Panc1 (cell line): ENCODE measurements around the gene ST8SIA6. TPM values are rescaled to one million over a fixed set of nuclear protein-coding genes. Genes with fewer than 3 reads are reported as not detected.

Source experiments
- ATAC-seq: fragments of 200-7000 bp; cut with Tn5 transposase; 2 replicates; pipeline ENCODE4 v1.9.1; 2020; ENCODE audit warnings: mild to moderate bottlenecking, moderate library complexity
- BruUV-seq: library from RNA; stranded (reverse); fragments of 400-500 nt; replicated peaks from 2 replicates; lab custom pipeline; 2021; lab: Mats Ljungman, UMichigan
- CTCF ChIA-PET: fragments of 300-600 bp; sonication (Branson Sonifier 250); formaldehyde crosslinking; loops from one replicate; lab custom pipeline; 2022; ENCODE audit warnings: antibody characterized with exemption; lab: Charles Lee
- POLR2A ChIA-PET: fragments of 300-600 bp; sonication (Branson Sonifier 250); formaldehyde crosslinking; loops from one replicate; lab custom pipeline; 2022; ENCODE audit warnings: antibody characterized with exemption; lab: Charles Lee
- DNase-seq: peaks from one replicate; pipeline ENCODE4 v3.0.0-alpha.2; 2010; ENCODE audit warnings: low read depth, low spot score
- H3K27ac ChIP-seq: 2 replicates; pipeline ENCODE4 v1.5.1; 2011; ENCODE audit warnings: mild to moderate bottlenecking, low read length, inconsistent platforms
- H3K27me3 ChIP-seq: fragments of 200-500 bp; sonication (Bioruptor generic); 2 replicates; pipeline ENCODE4 v1.6.0; 2014; ENCODE audit warnings: low read length, inconsistent platforms; ENCODE audit not compliant: control insufficient read depth, insufficient read depth
- H3K36me3 ChIP-seq: fragments of 200-500 bp; sonication (Bioruptor generic); 2 replicates; pipeline ENCODE4 v1.5.1; 2014; ENCODE audit warnings: inconsistent platforms, mild to moderate bottlenecking, low read length, moderate library complexity; ENCODE audit not compliant: control insufficient read depth, insufficient read depth
- H3K4me1 ChIP-seq: 2 replicates; pipeline ENCODE4 v1.5.1; 2011; ENCODE audit warnings: inconsistent platforms, mild to moderate bottlenecking, low read length, moderate library complexity; ENCODE audit not compliant: control insufficient read depth, insufficient read depth
- H3K4me3 ChIP-seq, 2 experiments: 2 replicates each; pipeline ENCODE4 v1.5.1; 2011 to 2012; ENCODE audit warnings: low read depth in 2 of 2, low read length in 2 of 2, mild to moderate bottlenecking in 2 of 2, inconsistent platforms in 1 of 2, moderate library complexity in 1 of 2
- H3K9me3 ChIP-seq: fragments of 200-500 bp; sonication (Bioruptor generic); 2 replicates; pipeline ENCODE4 v1.5.1; 2014; ENCODE audit warnings: low read depth, mild to moderate bottlenecking, inconsistent platforms, low read length, moderate library complexity; ENCODE audit not compliant: control insufficient read depth, insufficient read depth
- POLR2AphosphoS5 ChIP-seq: IDR thresholded peaks from 2 replicates; pipeline ENCODE4 v1.6.1; 2012; ENCODE audit warnings: mild to moderate bottlenecking, low read depth, low read length, moderate library complexity
- SIN3A ChIP-seq: IDR thresholded peaks from 2 replicates; pipeline ENCODE4 v1.6.1; 2012; ENCODE audit warnings: low read depth, mild to moderate bottlenecking, low read length, moderate library complexity, borderline replicate concordance; ENCODE audit not compliant: insufficient read depth
- TCF7L2 ChIP-seq: IDR thresholded peaks from 2 replicates; pipeline ENCODE4 v1.6.1; 2011; ENCODE audit warnings: mild to moderate bottlenecking, low read depth, low read length, inconsistent platforms
- in situ Hi-C: cut with HindIII; loops from 2 replicates; pipeline ENCODE4 v1.10.0; 2016; ENCODE audit warnings: low sequenced_read_pairs, low pct_unique_long_range_greater_than_20kb
- intact Hi-C: fragments of 100-400 bp; cut with micrococcal nuclease; formaldehyde crosslinking; loops from one replicate; pipeline ENCODE4 v1.10.0; 2022; ENCODE audit not compliant: unreplicated experiment
- total RNA-seq: library from RNA; stranded (reverse); gene quantifications from one replicate; pipeline ENCODE4 v1.2.1, GENCODE V29; 2021; ENCODE audit not compliant: unreplicated experiment
- TF ChIP-seq, protein P1 (sequence below): fragments of 450-650 bp; IDR thresholded peaks from 2 replicates; pipeline ENCODE4 v1.5.1; 2017; ENCODE audit warnings: mild to moderate bottlenecking
- TF ChIP-seq, protein P2 (sequence below), 2 experiments: IDR thresholded peaks; 2 replicates each; pipeline ENCODE4 v1.6.1; 2011 to 2012; ENCODE audit warnings: low read depth in 2 of 2, control low read depth in 1 of 2, low read length in 1 of 2, mild to moderate bottlenecking in 1 of 2, moderate library complexity in 1 of 2; ENCODE audit not compliant: insufficient read depth in 1 of 2

The ST8SIA6 gene
- total RNA-seq, 1 experiment from 2014 or later = 0.82 TPM

GRCh38 chr10:17290226-17290625 lies 164.2 kb downstream of the ST8SIA6 start:
- no peaks in the 10 kb centered on the region; the same call in 1 of the 2 replicates for H3K4me1 ChIP-seq
- ChIA-PET POLR2A (no interaction called here), CTCF (no interaction called here)
- no peaks in the 10 kb centered on the region for H3K36me3 ChIP-seq
- ATAC-seq (peak; percentile 78; the same call in 1 of the 2 replicates), DNase-seq (peak; percentile 5)
- no TSS peak for BruUV-seq
- intact Hi-C loops (loop anchor here (1.0 kb wide), 1 partner anchor 139 kb away; no protein-coding TSS in a partner anchor), in situ Hi-C loops (no loop called here)
- H3K27me3 ChIP-seq = no peaks in the 10 kb centered on the region
- no peak for TF ChIP-seq POLR2AphosphoS5
- TF ChIP-seq, protein P1, sequence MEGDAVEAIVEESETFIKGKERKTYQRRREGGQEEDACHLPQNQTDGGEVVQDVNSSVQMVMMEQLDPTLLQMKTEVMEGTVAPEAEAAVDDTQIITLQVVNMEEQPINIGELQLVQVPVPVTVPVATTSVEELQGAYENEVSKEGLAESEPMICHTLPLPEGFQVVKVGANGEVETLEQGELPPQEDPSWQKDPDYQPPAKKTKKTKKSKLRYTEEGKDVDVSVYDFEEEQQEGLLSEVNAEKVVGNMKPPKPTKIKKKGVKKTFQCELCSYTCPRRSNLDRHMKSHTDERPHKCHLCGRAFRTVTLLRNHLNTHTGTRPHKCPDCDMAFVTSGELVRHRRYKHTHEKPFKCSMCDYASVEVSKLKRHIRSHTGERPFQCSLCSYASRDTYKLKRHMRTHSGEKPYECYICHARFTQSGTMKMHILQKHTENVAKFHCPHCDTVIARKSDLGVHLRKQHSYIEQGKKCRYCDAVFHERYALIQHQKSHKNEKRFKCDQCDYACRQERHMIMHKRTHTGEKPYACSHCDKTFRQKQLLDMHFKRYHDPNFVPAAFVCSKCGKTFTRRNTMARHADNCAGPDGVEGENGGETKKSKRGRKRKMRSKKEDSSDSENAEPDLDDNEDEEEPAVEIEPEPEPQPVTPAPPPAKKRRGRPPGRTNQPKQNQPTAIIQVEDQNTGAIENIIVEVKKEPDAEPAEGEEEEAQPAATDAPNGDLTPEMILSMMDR = peak; percentile 55
- H3K4me3 ChIP-seq = no peak overlapping the region
- no peaks in the 10 kb centered on the region for H3K9me3 ChIP-seq
- H3K27ac ChIP-seq = no peak overlapping the region

GRCh38 chr10:17289763-17290162 lies 164.6 kb downstream of the ST8SIA6 start:
- DNase-seq (no peak), ATAC-seq (no peak)
- intact Hi-C loops (loop anchor here (1.0 kb wide), 1 partner anchor 140 kb away; no protein-coding TSS in a partner anchor), in situ Hi-C loops (no loop called here)
- no peak overlapping the region for H3K4me3 ChIP-seq
- BruUV-seq = no TSS peak
- no peaks in the 10 kb centered on the region for H3K9me3 ChIP-seq
- TF ChIP-seq, protein P2, sequence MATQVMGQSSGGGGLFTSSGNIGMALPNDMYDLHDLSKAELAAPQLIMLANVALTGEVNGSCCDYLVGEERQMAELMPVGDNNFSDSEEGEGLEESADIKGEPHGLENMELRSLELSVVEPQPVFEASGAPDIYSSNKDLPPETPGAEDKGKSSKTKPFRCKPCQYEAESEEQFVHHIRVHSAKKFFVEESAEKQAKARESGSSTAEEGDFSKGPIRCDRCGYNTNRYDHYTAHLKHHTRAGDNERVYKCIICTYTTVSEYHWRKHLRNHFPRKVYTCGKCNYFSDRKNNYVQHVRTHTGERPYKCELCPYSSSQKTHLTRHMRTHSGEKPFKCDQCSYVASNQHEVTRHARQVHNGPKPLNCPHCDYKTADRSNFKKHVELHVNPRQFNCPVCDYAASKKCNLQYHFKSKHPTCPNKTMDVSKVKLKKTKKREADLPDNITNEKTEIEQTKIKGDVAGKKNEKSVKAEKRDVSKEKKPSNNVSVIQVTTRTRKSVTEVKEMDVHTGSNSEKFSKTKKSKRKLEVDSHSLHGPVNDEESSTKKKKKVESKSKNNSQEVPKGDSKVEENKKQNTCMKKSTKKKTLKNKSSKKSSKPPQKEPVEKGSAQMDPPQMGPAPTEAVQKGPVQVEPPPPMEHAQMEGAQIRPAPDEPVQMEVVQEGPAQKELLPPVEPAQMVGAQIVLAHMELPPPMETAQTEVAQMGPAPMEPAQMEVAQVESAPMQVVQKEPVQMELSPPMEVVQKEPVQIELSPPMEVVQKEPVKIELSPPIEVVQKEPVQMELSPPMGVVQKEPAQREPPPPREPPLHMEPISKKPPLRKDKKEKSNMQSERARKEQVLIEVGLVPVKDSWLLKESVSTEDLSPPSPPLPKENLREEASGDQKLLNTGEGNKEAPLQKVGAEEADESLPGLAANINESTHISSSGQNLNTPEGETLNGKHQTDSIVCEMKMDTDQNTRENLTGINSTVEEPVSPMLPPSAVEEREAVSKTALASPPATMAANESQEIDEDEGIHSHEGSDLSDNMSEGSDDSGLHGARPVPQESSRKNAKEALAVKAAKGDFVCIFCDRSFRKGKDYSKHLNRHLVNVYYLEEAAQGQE (IDR thresholded peaks at IDR 0.05; ENCODE audit: insufficient read depth in 1 of 2, low read depth in 2 of 2, low read length in 1 of 2) = no peak
- TF ChIP-seq TCF7L2 (no peak), SIN3A (no peak), POLR2AphosphoS5 (no peak)
- TF ChIP-seq, protein P1 = no peak
- H3K36me3 ChIP-seq = no peaks in the 10 kb centered on the region
- no peaks in the 10 kb centered on the region; the same call in 1 of the 2 replicates for H3K4me1 ChIP-seq
- CTCF ChIA-PET = no interaction called here
- POLR2A ChIA-PET = no interaction called here
- no peak overlapping the region for H3K27ac ChIP-seq
- no peaks in the 10 kb centered on the region for H3K27me3 ChIP-seq
